ENCODE results near the gene GNAO1.

- no peak for TF ChIP-seq CTCF (IDR thresholded peaks at IDR 0.05)
- TF ChIP-seq POLR2AphosphoS5 (IDR thresholded peaks at IDR 0.05): no peak
Measured at GRCh38 chr16:56341656-56342399, 150.5 kb downstream of the GNAO1 start.
